Non-pigmented ciliary epithelial cell (primary cell): ENCODE measurements around the gene ANKRD60.

ENCODE experiments used
- DNase-seq: peaks from one replicate; pipeline ENCODE4 v3.0.0-alpha.2; 2010; ENCODE audit warnings: low read depth

ANKRD60 gene, protein sequence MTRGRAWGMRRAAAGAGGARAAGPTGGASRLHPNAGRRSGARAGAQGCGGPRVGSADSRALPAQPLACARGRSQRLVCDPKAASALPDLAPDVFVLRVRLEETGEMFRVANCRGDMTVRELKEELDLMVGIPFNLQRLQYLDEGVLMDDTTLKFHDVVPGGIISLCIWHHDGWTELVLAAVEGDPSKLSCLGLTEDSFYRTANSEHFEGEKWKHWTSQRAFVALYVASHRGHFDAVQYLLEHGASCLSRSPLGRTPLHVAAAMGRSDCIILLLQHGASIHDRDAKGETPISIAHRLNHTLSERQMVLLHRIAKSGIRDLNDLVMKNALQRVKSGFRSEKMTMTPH

DNA sequence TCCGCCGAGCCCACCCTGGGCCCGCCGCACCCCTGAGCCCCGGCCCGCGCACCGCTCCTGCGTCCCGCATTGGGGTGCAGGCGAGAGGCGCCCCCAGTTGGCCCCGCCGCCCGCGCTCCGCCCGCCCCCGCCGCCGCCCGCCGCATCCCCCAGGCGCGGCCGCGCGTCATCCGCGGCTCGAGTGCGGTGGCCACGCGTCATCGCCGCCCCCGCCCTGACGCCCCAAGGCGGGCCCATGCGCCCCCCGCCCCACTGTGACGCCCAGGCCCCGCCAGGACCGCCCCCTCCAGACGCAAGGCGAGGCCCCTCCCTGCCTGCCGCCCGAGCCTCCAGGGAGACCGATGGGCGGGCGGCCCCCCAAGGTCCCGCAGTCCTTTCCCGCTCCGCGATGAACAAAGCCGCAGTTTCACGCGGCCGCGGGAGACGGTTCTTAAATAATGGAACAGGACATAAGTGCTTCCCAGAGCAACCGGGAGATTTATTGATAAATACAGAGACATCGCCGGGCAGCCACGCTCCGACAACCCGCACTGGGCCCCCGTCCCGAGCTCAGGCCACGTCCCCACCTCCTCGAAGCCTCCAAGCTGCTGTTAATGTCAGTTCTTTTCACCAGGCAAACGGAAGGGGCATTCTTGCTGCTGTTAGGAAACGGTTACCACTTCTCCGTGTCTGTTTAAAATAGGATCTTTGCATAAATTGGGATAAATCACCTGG lies at the start of gene ANKRD60:
Gene ANKRD60, minus strand, starts transcription at position 170 of the 714 bp plus-strand sequence. Its CDS starts 0 bp downstream, at position 170.
- DNase-seq, result no peak

DNA sequence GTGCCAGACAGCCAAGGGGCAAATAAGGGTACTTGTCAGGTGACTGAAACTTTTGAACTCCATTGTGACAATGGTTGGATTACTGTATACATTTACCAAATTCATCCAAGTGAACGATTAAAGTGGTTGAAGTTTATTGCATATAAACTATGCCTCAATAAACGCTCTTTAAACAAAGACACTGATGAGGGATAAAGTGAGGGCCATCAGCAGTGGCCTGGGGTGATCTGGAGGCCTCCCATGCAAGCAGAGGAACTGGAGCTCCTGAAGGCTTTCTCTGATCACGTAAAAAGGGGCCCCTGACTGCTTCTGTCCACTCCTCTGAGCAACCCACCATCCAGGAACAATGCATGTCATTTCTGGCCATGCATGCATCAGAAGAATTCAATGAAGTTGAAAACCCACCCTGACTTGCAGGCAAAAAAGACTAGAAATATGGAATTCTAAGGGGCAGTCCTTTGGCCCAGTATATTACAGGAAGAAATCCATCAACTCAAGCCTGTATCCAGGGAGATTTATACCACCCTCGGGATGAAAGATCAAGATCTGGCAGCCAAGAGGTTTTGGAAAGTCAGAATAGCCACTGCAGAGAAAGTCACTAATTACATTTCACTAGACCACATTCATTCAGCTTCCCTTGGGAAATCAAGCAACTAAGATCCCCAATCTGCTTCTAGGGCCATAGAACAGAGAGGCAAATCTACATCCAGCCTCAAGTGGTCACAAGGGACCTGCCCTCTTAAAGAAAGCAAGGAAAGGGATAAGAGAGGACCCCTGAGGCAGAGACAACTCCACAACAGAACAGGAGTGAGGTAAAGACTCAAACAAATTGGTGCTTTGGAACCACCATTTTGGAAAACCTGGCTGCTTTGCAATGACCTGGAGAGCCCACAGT lies 49.4 kb upstream of the ANKRD60 start:
- no peak for DNase-seq

DNA sequence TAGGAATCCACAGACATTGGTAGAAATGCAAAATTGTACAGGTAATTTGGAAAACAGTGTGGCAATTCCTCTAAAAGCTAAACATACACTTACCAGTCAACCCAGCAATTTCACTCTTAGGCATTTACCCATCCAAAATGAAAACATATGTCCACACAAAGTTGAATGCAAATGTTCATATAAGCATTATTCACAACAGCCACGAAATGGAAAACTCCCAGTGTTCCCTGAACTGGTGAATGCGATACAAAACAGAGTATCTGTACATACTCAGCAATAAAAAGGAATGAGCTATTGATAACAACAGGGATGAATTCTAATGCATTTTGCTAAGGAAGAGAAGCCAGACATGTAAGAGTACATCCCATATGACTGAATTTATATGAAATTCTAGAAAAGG lies 48.7 kb upstream of the ANKRD60 start:
- no peak for DNase-seq

DNA sequence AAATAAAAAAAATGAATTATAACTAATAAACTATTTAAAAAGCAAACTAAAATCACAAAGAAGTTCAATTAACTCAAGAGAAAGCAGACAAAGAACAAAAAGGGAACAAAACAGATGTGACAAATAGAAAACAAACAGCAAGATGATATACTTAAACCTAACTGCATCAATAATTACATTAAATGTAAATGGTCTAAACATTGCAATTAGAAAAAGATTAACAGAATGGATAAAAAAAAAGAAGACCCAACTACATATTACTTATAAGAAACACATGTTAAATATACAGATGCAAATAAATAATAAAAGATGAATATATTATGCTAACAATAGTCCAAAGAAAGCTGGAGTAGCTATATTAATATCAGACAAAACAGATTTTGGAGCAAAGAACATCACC lies 45.9 kb upstream of the ANKRD60 start:
- DNase-seq, result no peak

DNA sequence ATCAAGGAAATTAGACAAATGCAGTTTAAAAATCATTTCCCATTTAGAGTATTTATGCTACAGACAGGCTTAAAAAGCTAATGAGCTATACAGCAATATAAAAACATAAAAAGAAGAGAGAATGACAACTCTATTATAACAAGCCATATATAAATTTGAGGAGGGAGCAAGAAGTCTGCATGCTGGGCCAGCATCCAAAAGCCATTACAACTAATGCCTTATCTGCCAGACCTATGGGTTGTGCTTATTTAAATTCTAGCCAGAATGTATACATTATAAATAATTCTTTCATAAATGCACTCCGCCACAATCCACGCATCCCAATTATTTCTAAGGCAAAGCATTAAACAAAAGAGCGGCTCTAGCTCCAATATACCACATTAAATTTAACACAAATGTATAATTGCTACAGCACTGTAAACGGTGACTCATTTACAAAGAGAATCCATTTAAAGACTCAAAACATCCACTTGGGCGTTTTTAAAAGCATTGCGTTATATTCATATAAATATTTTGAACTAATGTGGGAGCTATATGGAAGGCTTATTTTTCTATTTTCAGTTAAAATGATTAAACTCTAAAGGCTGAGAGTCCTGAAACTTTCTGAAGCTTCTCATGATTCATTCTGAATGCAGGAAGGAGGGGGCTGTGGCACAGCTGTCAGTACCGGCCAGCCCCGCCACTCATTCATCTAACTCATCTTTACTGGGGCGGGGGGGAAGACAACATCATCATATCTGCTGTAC lies 43.3 kb upstream of the ANKRD60 start:
- DNase-seq, result no peak

DNA sequence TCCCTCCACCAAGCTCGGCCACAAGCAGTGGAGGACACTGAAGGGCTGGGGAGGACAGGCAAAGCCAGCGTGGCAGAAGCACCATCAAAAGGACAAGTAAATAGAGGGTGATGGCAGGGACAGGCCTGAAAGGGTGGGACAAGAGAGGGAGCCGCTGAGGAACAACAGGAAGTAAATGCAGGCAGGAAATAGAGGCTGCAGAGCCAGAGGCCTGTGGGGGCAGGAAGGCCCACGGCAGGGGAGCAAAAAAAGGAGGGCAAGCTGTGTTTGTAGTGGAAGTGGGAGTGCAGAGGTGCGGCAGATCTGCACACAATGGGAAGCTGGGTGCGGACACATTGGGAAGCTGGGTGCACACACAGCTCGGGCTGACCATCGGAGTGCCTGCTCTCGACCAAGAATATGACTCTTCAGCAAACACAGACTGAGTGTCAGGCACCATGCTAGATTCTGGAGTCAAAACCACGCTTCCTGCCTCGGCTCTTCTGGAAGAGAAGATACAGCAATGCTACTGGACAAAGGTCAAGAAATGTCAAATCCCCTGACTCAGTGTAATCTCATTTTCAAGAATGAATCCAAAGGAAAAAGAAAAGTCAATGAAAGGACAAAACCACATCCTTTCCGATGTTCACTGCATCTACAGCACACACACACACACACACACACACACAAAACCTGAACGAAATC lies 40.6 kb upstream of the ANKRD60 start:
- no peak for DNase-seq

DNA sequence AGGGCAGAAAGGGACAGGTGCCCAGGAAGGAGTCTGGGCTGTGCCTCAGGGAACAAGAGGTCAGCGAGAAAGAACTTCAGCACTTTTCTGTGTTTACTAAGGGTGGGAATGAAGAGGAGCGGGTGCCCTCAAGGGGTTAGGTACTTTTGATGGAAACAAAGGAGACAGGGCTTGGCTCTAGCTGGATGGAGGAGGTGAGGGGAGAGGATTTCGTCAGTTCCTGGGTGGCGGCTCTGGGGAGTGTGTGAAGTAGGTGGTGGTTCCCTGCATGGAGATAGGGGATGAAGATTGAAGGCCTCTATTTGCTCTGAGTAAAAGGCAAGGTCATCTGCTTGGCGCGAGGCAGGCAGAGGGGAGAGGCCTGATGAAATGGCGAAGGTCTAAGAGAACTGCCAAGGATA lies 40.0 kb upstream of the ANKRD60 start:
- DNase-seq, result no peak

DNA sequence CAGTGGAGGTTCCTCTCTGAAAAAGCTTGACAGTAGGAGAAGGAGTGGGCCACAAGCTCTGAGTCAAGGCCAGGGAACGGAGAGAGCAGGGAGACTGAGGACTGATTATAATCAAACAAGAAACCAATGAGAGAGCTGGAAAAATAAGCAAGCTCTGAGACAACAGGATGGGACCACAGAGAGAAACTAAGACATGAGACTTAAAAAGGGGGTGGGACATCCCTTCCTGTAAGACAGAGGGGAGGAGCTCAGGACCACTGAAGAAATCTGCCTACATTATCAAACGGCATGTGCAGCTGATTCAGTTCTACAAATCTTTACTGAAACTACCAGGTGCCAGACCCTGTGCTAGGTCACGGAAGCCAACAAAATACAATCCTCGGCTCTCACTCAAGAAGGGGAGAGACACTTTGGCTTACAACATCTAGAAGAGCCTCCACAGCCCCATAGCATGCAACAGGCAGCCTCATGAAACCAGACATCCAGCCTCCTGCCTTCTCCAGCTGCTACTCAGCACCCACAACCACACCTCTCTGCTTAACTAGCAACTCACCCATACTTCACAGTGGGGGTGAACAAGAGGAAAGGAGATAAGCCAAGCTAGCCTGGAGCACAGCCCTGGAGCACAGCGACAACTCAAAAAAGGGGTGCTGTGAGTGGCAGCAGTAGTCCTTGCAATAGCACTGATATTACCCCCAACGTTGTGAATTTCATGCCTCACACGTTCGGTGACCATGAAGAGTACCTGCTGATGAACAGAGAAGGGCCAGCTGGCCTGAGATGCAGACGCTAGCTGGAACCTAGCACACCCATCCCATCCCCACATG lies 39.1 kb upstream of the ANKRD60 start:
- DNase-seq, result no peak

DNA sequence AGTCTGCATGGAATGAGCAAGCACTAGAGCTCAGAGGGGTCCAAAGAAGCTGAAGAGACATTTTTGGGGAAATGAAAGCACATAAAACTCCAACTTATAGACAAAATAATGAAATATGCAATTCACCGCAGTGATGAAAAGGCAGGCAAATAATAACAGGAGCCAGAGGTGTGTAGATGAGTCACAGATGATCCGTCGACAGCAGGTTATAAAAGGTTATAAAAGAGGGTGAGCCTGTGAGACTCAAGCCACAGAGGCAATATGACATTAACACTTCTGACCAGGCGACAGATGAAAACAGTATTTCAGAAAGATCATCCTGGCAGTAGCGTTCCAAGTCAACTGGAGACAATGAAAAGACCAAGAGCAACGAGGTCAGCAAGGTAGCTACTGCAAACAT lies 35.8 kb upstream of the ANKRD60 start:
- no peak for DNase-seq

DNA sequence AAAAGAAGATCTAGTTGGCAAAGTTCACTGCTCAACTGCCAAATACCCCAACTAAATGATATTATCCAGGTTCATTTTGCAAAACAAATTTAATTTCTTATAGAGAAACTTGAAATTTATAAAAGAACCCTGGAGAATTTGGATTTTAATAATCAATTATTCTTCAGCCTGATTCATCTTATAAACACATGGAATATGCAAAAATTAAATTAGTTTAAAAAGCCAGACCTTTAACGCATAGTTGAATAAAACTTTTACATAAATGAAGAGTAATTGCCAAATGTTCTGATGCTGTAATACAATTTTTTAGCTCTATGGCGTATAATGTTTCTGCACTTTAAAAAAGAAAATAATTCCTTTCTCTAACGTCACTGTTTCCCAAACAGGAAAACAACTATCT lies 33.2 kb upstream of the ANKRD60 start:
- no peak for DNase-seq

DNA sequence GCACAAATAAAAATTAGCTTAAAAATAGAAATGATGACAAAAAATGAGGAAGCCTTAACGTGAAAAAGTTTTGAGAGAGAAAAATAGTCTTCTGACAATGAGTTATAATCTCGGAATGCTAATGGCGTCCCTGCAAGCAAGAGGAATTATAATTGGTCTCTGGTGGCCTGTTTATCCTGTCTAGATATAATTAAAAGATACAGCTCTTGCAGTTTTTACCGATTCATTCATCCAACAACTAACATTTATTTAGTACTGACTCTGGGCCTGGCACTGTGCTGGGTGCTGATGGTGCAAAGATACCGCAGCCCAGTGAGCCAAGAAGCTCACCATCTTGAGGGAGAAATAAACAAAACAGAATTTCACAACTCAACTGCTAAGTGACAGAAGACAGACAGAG lies 31.6 kb upstream of the ANKRD60 start:
- DNase-seq, result no peak

DNA sequence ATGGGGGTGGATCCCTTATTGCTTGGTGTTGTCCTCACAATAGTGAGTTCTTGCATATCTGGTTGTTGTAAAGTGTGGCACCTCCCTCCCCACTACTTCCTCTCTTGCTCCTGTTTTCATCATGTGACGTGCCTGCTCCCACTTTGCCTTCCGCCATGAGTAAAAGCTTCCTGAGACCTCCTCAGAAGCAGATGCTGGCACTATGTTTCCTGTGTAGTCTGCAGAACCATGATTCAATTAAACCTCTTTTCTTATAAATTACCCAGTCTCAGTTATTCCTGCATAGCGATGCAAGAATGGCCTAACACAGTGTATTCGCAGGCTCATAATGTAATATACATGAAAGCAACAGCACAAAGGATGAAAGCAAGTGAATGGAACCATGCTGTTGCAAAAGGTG lies 28.4 kb upstream of the ANKRD60 start:
- no peak for DNase-seq

DNA sequence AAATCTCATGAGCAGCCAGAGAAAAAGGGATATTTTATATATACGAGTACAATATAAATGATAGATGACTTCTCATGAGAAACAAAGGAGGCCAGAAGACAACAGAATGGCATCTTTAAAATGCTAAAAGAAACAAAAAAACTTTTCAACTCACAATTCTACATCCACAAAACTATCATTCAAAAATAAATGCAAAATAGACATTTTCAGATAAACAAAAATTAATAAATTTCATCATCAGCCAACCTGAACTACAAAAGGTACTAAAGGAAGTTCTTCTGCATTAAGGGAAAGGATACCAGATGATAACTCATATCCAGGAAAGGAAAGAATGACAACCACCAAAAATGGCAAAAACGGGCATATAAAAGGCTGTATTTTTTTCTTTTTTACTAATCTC lies 27.9 kb upstream of the ANKRD60 start:
- no peak for DNase-seq

DNA sequence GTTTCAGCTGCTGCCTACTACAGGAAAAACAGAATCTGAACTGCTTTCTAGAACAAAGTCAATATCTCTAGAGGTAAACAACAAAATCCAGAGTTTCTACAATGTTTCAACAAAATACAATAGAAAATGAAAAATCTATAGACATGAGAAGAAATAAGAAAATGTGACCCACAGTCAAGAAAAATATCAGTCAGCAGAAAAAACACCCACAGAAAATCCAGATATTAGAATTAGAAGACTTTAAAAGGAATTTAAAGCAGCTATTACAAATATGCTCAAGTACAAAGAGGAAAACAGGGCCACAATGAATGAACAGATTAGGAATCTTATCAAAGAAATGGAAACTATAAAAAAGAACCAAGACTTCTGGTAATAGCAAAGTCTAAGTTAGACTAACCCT lies 26.4 kb upstream of the ANKRD60 start:
- DNase-seq, result no peak

DNA sequence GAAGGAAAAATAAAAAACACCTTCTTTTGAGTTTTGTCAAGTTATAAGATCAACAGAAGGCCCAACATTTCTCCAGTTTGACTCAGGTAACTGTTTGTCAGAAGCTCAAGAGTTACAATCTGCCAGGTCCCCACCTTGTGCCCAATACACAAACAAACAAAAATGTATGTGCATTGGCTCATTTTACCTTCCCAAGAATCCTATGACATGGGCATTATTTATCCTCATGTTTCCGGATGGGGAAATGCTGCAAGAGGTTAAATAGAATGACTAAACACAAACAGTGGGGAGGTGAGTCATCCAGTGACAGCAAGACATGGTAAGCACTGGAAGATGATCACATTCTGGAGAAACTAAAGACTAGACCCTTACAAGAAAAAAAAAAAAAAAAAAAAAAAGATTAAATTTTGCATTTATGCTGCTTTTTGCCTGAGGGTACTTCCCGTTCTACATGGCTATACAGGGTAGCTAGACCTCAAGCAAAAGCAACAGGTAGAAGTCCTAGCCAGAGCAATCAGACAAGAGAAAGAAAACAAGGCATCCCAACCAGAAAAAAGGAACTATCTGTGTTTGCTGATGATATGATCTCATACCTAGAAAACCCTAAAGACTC lies 23.6 kb upstream of the ANKRD60 start:
- peak; percentile 87 for DNase-seq

DNA sequence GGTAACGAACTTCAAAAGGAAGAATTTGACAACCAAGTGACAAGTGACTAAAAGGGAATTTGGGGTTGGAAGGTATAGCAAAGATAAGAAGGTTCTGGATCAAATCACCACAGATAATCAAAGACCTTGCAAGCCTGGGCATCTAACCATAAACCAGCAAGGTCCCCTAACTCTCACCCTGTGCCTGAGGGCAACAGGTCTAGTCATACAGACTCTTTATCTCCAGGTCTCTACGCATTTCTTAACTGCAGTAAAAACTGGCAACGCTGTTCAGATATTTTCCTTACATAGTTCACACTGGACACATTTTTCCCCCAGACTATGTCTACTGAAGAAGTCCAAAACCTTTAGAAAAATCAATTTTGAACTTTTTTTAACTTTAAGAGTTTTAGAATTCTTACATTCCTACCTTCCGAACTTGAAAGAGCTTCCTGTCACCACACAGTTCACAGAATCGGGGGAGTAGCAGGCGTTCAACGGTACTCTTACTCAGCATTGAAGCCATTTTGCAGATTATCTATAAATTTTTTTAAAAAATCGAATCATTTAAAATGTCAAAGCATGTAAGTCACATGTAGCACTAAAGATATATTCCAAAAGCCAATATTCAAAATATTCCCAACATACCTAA lies 23.0 kb upstream of the ANKRD60 start:
- no peak for DNase-seq

DNA sequence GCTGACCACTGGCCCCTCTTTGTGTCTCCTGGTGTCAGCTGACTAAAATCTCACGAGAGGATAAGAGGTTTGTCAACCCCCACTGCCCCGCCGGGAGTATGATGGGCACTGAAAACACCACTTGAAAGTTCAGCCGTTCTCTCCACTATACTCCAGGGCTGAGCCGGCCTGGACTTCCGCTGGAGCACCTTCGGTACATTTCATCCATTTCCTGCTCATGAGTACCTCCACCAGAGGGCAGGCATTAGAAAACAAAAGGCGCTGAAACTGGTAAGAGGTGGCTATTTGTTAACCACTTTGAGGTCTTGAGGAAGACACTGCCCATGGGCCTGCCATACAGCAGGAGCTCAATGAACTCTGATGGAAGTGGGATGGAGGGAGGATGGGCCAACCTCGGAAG lies 17.9 kb upstream of the ANKRD60 start:
- DNase-seq, result no peak

DNA sequence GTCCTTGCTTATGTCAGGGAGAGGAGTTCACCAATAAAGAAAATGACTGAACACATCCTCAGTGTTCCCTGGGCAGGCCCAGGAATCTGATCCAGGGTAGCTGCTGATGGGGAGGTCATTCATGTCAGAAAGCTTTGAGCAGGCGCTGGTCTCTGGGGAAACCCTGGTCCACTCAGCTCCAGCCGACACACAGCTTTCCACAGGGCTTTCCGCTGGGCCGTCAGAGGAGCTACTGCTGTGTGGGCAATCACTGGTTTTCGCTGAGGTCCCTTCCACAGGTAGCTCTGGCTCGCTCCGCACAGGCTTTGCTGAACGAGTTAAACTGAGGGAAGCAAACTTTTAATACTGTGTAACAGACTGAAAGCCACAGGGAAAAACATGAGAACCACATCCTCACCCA lies 17.5 kb upstream of the ANKRD60 start:
- DNase-seq, result no peak

DNA sequence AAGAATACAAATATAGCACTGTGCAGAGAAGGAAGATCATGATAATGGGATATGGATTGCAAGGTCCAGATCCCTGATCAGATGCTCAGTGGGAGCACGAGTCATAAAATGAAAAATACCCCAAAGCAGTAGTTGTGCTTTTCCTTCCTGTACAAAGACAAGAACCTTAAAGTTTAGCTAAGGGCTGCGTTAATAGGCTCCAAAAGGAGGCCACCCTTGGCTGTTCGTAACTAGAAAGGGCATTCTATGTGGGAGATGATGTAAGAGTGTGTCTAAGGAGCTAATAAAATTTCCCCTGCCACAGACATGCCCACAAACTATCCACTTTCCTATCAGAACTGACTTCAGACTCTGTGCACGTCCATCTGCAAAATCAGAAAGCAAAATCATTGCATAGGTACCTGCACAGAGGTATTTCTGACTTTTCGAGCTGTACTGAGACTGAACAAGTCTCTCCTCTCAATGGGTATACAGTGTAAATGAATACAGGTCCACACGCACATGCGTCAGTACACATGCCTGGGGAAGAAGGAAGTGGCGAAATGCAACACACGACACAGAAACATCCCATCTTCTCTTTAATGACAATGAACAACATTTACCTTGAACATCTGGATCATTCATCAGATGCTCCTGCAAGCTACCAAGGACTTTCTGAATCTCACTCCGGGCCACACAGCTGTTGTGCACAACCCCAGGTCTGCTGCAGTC lies 16.9 kb upstream of the ANKRD60 start:
- DNase-seq, result no peak
